Measurements from ENCODE around the gene TENM3.

TENM3 gene

GRCh38 chr4:182705389-182705788 lies 462.2 kb downstream of the TENM3 start:
- H3K4ac ChIP-seq (ENCODE audit: low read depth, low read length): no peak overlapping the region
- no peak overlapping the region for H3K56ac ChIP-seq (ENCODE audit: low read length)
- no peak overlapping the region for H3K4me2 ChIP-seq (ENCODE audit: low read length)
- H3K27ac ChIP-seq (ENCODE audit: low read depth, low read length): no peak overlapping the region
- no peak overlapping the region for H3K18ac ChIP-seq (ENCODE audit: low read length)
- H3K27me3 ChIP-seq (ENCODE audit: insufficient read depth, low read length, poor library complexity): no peaks in the 10 kb centered on the region
- H3K36me3 ChIP-seq (ENCODE audit: control insufficient read depth, insufficient read depth, low read length): no peaks in the 10 kb centered on the region
- no peak overlapping the region for H2BK15ac ChIP-seq (replicated peaks; ENCODE audit: low read depth)
- H3K9ac ChIP-seq (ENCODE audit: low read length): no peak overlapping the region
- no peaks in the 10 kb centered on the region for H3K79me1 ChIP-seq (ENCODE audit: low read length)
- no peak for DNase-seq
- no peak overlapping the region for H4K5ac ChIP-seq (ENCODE audit: low read length)
- no peak overlapping the region for H4K8ac ChIP-seq (ENCODE audit: low read depth, low read length)
- no peak overlapping the region for H2AK5ac ChIP-seq (ENCODE audit: low read length)
- no peak overlapping the region for H3K23ac ChIP-seq (ENCODE audit: low read length)
- H3K4me3 ChIP-seq (ENCODE audit: low read length): no peak overlapping the region
- no peaks in the 10 kb centered on the region for H3K4me1 ChIP-seq (ENCODE audit: control insufficient read depth, low read depth, low read length)
- no peak overlapping the region for H2BK120ac ChIP-seq (ENCODE audit: low read depth, low read length)
- no CpG with 5 or more reads among the region's 11 CpGs for WGBS (ENCODE audit: extremely low coverage, insufficient coverage, low lambda C conversion rate)
- H2BK5ac ChIP-seq (ENCODE audit: low read length): no peak overlapping the region
- no peaks in the 10 kb centered on the region for H3K79me2 ChIP-seq (ENCODE audit: control insufficient read depth, insufficient read depth, low read length)

DNA sequence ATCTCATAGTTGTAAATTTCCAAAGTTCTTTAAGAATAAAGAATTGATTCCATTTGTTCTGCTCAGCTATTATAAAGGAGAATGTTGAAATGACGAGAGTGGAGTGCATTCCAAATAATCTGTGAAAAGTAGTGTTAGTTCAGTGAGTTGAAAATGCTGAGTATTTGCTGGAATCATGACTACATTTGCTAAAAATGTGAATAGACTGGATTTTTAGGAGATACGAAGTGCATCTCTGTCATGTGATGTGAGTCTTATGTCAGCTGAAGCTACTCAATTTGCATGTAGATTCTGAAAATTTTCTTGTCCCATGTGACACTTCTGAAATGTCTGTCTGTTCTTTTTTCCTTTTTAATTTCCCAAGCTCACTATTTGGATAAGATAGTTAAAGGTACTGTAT lies 468.0 kb downstream of the TENM3 start:
- Histone ChIP-seq H3K27ac (ENCODE audit: low read depth, low read length) (no peak overlapping the region), H3K9ac (ENCODE audit: low read length) (no peak overlapping the region), H2BK15ac (replicated peaks; ENCODE audit: low read depth) (no peak overlapping the region), H3K4ac (ENCODE audit: low read depth, low read length) (no peak overlapping the region), H3K4me1 (ENCODE audit: control insufficient read depth, low read depth, low read length) (peaks cover 9% of the 10 kb centered on the region), H4K5ac (ENCODE audit: low read length) (no peak overlapping the region), H3K36me3 (ENCODE audit: control insufficient read depth, insufficient read depth, low read length) (no peaks in the 10 kb centered on the region), H2BK5ac (ENCODE audit: low read length) (no peak overlapping the region), H3K79me1 (ENCODE audit: low read length) (no peaks in the 10 kb centered on the region), H3K4me2 (ENCODE audit: low read length) (no peak overlapping the region), H2BK120ac (ENCODE audit: low read depth, low read length) (no peak overlapping the region), H3K18ac (ENCODE audit: low read length) (no peak overlapping the region), H3K56ac (ENCODE audit: low read length) (no peak overlapping the region), H4K8ac (ENCODE audit: low read depth, low read length) (no peak overlapping the region), H3K4me3 (ENCODE audit: low read length) (no peak overlapping the region), H2AK5ac (ENCODE audit: low read length) (no peak overlapping the region), H3K23ac (ENCODE audit: low read length) (no peak overlapping the region), H3K79me2 (ENCODE audit: control insufficient read depth, insufficient read depth, low read length) (no peaks in the 10 kb centered on the region), H3K27me3 (ENCODE audit: insufficient read depth, low read length, poor library complexity) (no peaks in the 10 kb centered on the region)
- no peak for DNase-seq
- no CpG with 5 or more reads among the region's 2 CpGs for WGBS (ENCODE audit: extremely low coverage, insufficient coverage, low lambda C conversion rate)

- Histone ChIP-seq H2BK5ac (ENCODE audit: low read length) (no peak overlapping the region), H3K4me1 (ENCODE audit: control insufficient read depth, low read depth, low read length) (peaks cover 17% of the 10 kb centered on the region), H4K5ac (ENCODE audit: low read length) (no peak overlapping the region), H3K4me3 (ENCODE audit: low read length) (no peak overlapping the region), H3K23ac (ENCODE audit: low read length) (no peak overlapping the region), H3K79me1 (ENCODE audit: low read length) (no peaks in the 10 kb centered on the region), H2BK120ac (ENCODE audit: low read depth, low read length) (no peak overlapping the region), H3K27ac (ENCODE audit: low read depth, low read length) (peak overlapping the region; percentile 13), H3K27me3 (ENCODE audit: insufficient read depth, low read length, poor library complexity) (no peaks in the 10 kb centered on the region), H2BK15ac (replicated peaks; ENCODE audit: low read depth) (no peak overlapping the region), H3K4me2 (ENCODE audit: low read length) (no peak overlapping the region), H3K36me3 (ENCODE audit: control insufficient read depth, insufficient read depth, low read length) (no peaks in the 10 kb centered on the region), H4K8ac (ENCODE audit: low read depth, low read length) (no peak overlapping the region), H3K56ac (ENCODE audit: low read length) (peak overlapping the region; percentile 6), H3K9ac (ENCODE audit: low read length) (no peak overlapping the region), H2AK5ac (ENCODE audit: low read length) (no peak overlapping the region), H3K4ac (ENCODE audit: low read depth, low read length) (no peak overlapping the region), H3K18ac (ENCODE audit: low read length) (peak overlapping the region; percentile 62), H3K79me2 (ENCODE audit: control insufficient read depth, insufficient read depth, low read length) (no peaks in the 10 kb centered on the region)
- peak; percentile 60 for DNase-seq
- no CpG with 5 or more reads among the region's 3 CpGs for WGBS (ENCODE audit: extremely low coverage, insufficient coverage, low lambda C conversion rate)
Observed at GRCh38 chr4:182715548-182715947, 472.3 kb downstream of the TENM3 start.

DNA sequence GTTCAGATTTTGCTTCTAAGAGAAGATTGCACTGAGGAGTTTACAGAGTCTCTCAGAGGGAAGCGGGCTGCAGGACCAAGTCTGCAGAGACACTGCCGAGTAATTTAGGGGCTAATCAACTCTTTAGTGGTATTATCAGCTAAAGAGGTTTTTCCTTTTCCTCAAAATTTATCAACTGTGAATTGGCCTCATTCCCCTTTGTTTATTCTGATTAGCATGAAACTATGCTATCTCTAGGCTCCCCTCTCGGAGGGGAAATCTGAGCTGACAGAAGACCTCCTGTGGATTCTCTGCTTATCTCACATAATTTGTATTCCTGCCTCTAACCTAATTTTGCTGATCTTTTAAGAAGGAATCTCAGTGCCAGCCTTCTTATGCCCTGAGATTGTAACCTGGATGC lies 473.0 kb downstream of the TENM3 start:
- no peak overlapping the region for H3K23ac ChIP-seq (ENCODE audit: low read length)
- peak; percentile 93 for DNase-seq
- H4K8ac ChIP-seq (ENCODE audit: low read depth, low read length): no peak overlapping the region
- H3K56ac ChIP-seq (ENCODE audit: low read length): no peak overlapping the region
- H2BK15ac ChIP-seq (replicated peaks; ENCODE audit: low read depth): no peak overlapping the region
- no peaks in the 10 kb centered on the region for H3K27me3 ChIP-seq (ENCODE audit: insufficient read depth, low read length, poor library complexity)
- H3K79me2 ChIP-seq (ENCODE audit: control insufficient read depth, insufficient read depth, low read length): no peaks in the 10 kb centered on the region
- no peak overlapping the region for H3K9ac ChIP-seq (ENCODE audit: low read length)
- peaks cover 17% of the 10 kb centered on the region for H3K4me1 ChIP-seq (ENCODE audit: control insufficient read depth, low read depth, low read length)
- no peak overlapping the region for H4K5ac ChIP-seq (ENCODE audit: low read length)
- H3K4me3 ChIP-seq (ENCODE audit: low read length): no peak overlapping the region
- H3K27ac ChIP-seq (ENCODE audit: low read depth, low read length): peak overlapping the region; percentile 13
- no peak overlapping the region for H3K4ac ChIP-seq (ENCODE audit: low read depth, low read length)
- no peak overlapping the region for H2BK5ac ChIP-seq (ENCODE audit: low read length)
- H3K79me1 ChIP-seq (ENCODE audit: low read length): no peaks in the 10 kb centered on the region
- H3K36me3 ChIP-seq (ENCODE audit: control insufficient read depth, insufficient read depth, low read length): no peaks in the 10 kb centered on the region
- no peak overlapping the region for H2BK120ac ChIP-seq (ENCODE audit: low read depth, low read length)
- no peak overlapping the region for H3K4me2 ChIP-seq (ENCODE audit: low read length)
- WGBS (ENCODE audit: extremely low coverage, insufficient coverage, low lambda C conversion rate): no CpG with 5 or more reads among the region's 3 CpGs
- H2AK5ac ChIP-seq (ENCODE audit: low read length): no peak overlapping the region
- no peak overlapping the region for H3K18ac ChIP-seq (ENCODE audit: low read length)

DNA sequence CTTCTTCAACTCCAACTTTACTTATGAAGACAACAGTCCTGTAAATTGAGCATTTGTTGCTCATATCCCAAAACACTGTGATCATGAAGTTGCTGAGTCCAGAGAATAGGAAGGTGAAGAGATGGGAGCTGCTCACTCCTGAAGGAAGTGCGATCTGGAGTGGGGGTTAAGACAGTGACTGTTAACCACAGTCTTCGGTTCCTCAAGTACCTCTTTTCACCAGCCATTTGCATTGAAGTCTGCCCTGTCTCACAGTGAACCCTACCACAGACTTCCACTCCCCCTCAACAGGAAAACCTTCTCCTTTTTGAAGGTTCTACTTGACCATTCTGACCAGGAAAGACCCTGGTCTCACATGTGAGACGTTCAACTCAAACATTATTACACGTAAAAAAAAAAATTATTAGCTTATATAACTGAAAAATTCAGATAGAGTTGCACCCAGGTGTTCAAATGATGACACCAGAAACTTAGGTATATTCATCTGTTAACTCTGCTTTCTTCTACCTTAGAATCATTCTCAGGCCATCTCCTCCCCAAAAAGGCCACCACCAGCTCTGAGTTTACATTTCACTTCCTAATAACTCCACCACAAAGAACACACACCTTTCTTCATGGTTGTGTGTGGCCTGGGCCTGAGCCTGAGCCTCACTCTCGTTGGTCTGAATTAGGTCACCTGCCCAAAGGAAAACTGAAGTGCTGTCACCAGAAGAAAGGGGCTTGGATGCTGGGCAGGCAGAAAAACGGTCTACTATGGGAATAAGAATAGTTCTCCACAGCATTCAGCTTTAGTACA lies 474.8 kb downstream of the TENM3 start:
- DNase-seq: no peak
- Histone ChIP-seq H3K79me2 (ENCODE audit: control insufficient read depth, insufficient read depth, low read length) (no peaks in the 10 kb centered on the region), H3K4me1 (ENCODE audit: control insufficient read depth, low read depth, low read length) (peaks cover 17% of the 10 kb centered on the region), H3K4me3 (ENCODE audit: low read length) (no peak overlapping the region), H3K79me1 (ENCODE audit: low read length) (no peaks in the 10 kb centered on the region), H4K8ac (ENCODE audit: low read depth, low read length) (no peak overlapping the region), H3K56ac (ENCODE audit: low read length) (no peak overlapping the region), H3K23ac (ENCODE audit: low read length) (no peak overlapping the region), H3K4ac (ENCODE audit: low read depth, low read length) (no peak overlapping the region), H3K36me3 (ENCODE audit: control insufficient read depth, insufficient read depth, low read length) (no peaks in the 10 kb centered on the region), H3K4me2 (ENCODE audit: low read length) (no peak overlapping the region), H2BK120ac (ENCODE audit: low read depth, low read length) (no peak overlapping the region), H2AK5ac (ENCODE audit: low read length) (no peak overlapping the region), H3K27me3 (ENCODE audit: insufficient read depth, low read length, poor library complexity) (no peaks in the 10 kb centered on the region), H2BK15ac (replicated peaks; ENCODE audit: low read depth) (no peak overlapping the region), H3K9ac (ENCODE audit: low read length) (no peak overlapping the region), H4K5ac (ENCODE audit: low read length) (no peak overlapping the region), H3K27ac (ENCODE audit: low read depth, low read length) (no peak overlapping the region), H2BK5ac (ENCODE audit: low read length) (no peak overlapping the region), H3K18ac (ENCODE audit: low read length) (no peak overlapping the region)
- WGBS (ENCODE audit: extremely low coverage, insufficient coverage, low lambda C conversion rate): no CpG with 5 or more reads among the region's 6 CpGs

DNA sequence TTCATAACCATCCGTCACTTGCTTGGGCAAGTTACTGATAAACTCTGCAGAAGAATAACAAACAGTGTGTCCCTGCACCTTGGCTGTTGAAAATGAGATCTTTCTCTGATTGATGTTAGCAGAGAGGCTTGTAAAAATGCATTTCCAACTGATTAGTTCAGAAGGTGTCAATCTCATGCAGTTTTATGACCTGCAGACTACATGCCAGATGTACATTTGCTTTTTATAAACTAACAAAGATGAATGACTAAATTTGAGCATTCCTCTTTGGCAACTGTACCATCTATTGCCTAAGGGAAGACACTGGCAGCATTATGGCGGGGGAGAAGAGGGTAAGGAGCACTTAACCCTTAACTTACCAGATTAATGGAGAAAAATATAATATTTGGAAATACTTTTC lies 481.2 kb downstream of the TENM3 start:
- no peak overlapping the region for H3K23ac ChIP-seq (ENCODE audit: low read length)
- no peaks in the 10 kb centered on the region for H3K79me1 ChIP-seq (ENCODE audit: low read length)
- H3K4me1 ChIP-seq (ENCODE audit: control insufficient read depth, low read depth, low read length): no peaks in the 10 kb centered on the region
- H3K18ac ChIP-seq (ENCODE audit: low read length): no peak overlapping the region
- no peak overlapping the region for H2BK15ac ChIP-seq (replicated peaks; ENCODE audit: low read depth)
- H3K36me3 ChIP-seq (ENCODE audit: control insufficient read depth, insufficient read depth, low read length): no peaks in the 10 kb centered on the region
- no peak for DNase-seq
- no peak overlapping the region for H3K27ac ChIP-seq (ENCODE audit: low read depth, low read length)
- H3K79me2 ChIP-seq (ENCODE audit: control insufficient read depth, insufficient read depth, low read length): no peaks in the 10 kb centered on the region
- H4K8ac ChIP-seq (ENCODE audit: low read depth, low read length): no peak overlapping the region
- H4K5ac ChIP-seq (ENCODE audit: low read length): no peak overlapping the region
- H3K4ac ChIP-seq (ENCODE audit: low read depth, low read length): no peak overlapping the region
- WGBS (ENCODE audit: extremely low coverage, insufficient coverage, low lambda C conversion rate): no CpG with 5 or more reads among the region's 2 CpGs
- H3K4me2 ChIP-seq (ENCODE audit: low read length): no peak overlapping the region
- no peak overlapping the region for H2BK5ac ChIP-seq (ENCODE audit: low read length)
- no peak overlapping the region for H2AK5ac ChIP-seq (ENCODE audit: low read length)
- H3K9ac ChIP-seq (ENCODE audit: low read length): no peak overlapping the region
- H3K56ac ChIP-seq (ENCODE audit: low read length): no peak overlapping the region
- H2BK120ac ChIP-seq (ENCODE audit: low read depth, low read length): no peak overlapping the region
- H3K27me3 ChIP-seq (ENCODE audit: insufficient read depth, low read length, poor library complexity): no peaks in the 10 kb centered on the region
- no peak overlapping the region for H3K4me3 ChIP-seq (ENCODE audit: low read length)

Measured in mesendoderm (in vitro differentiated cells).